ENCODE measurements around the gene LRRK2.

GRCh38 chr12:40338621-40339020 is 113.8 kb downstream of the LRRK2 start:
- TF ChIP-seq, protein P1, sequence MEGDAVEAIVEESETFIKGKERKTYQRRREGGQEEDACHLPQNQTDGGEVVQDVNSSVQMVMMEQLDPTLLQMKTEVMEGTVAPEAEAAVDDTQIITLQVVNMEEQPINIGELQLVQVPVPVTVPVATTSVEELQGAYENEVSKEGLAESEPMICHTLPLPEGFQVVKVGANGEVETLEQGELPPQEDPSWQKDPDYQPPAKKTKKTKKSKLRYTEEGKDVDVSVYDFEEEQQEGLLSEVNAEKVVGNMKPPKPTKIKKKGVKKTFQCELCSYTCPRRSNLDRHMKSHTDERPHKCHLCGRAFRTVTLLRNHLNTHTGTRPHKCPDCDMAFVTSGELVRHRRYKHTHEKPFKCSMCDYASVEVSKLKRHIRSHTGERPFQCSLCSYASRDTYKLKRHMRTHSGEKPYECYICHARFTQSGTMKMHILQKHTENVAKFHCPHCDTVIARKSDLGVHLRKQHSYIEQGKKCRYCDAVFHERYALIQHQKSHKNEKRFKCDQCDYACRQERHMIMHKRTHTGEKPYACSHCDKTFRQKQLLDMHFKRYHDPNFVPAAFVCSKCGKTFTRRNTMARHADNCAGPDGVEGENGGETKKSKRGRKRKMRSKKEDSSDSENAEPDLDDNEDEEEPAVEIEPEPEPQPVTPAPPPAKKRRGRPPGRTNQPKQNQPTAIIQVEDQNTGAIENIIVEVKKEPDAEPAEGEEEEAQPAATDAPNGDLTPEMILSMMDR (IDR thresholded peaks at IDR 0.05): no peak
- no peak for TF ChIP-seq POLR2AphosphoS5 (IDR thresholded peaks at IDR 0.05)
- TF ChIP-seq POLR2A (IDR thresholded peaks at IDR 0.05): no peak

All from stomach (tissue), 4 donors.